ENCODE measurements around the gene RDH11. TPM values are rescaled to one million over a fixed set of nuclear protein-coding genes. Genes with fewer than 3 reads are reported as not detected.

Gene RDH11
- polyA plus RNA-seq, 1 donor (not counting 4 experiments of a cell fraction or from before 2014, with no cell fraction given) = 202 TPM

DNA sequence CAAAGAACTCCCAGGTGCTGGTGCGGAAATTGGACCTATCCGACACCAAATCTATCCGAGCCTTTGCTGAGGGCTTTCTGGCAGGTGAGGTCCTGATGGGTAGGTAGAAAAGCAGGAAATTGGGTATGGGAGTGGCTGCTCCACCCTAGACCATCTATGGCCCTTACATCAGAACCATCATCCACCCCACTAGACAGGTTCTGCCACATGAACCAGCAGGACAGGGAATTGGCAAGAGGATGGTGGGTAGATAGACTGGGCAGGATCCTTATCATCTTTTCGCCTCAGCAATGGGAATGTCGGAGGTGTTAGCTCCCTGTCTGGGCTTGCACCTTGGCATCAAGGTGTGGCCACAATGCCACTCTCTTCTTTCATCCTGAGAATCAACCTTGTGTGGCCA lies 29.6 kb upstream of the RDH11 start:
- Histone ChIP-seq H3K4me2 (ENCODE audit: control insufficient read depth, extremely low read depth, insufficient read depth, low read depth, low read length) (no peak overlapping the region), H2AFZ (ENCODE audit: control insufficient read depth, low read length) (no peak overlapping the region), H3K27me3 (ENCODE audit: control insufficient read depth, extremely low read depth, insufficient read depth, low read length) (peaks cover 17% of the 10 kb centered on the region), H3K9me3 (ENCODE audit: control insufficient read depth, low read depth, low read length) (no peaks in the 10 kb centered on the region), H3K4me3 (ENCODE audit: control insufficient read depth in 2 of 3, extremely low read depth in 1 of 3, insufficient read depth in 2 of 3, low read depth in 1 of 3, low read length in 3 of 3) (no peak overlapping the region), H3K9me1 (ENCODE audit: control insufficient read depth, extremely low read depth, insufficient read depth, low read length) (no peaks in the 10 kb centered on the region), H4K20me1 (ENCODE audit: control insufficient read depth, extremely low read depth, insufficient read depth, low read length) (no peaks in the 10 kb centered on the region), H3K79me2 (ENCODE audit: control insufficient read depth, insufficient read depth, low read length) (no peaks in the 10 kb centered on the region), H3K4me1 (ENCODE audit: control insufficient read depth, extremely low read depth, insufficient read depth, low read length) (peaks cover 11% of the 10 kb centered on the region), H3K27ac (ENCODE audit: control insufficient read depth, insufficient read depth, low read length) (no peak overlapping the region), H3K36me3 (ENCODE audit: control insufficient read depth in 2 of 2, extremely low read depth in 1 of 2, insufficient read depth in 2 of 2, low read length in 2 of 2) (no peaks in the 10 kb centered on the region), H3K9ac (ENCODE audit: control insufficient read depth, extremely low read depth, insufficient read depth, low read length) (no peak overlapping the region)
- dilution Hi-C loops (cut with MboI; ENCODE audit: extremely low pct_ligation_motif_present, low sequenced_read_pairs) = no loop called here
- TF ChIP-seq, protein P1, sequence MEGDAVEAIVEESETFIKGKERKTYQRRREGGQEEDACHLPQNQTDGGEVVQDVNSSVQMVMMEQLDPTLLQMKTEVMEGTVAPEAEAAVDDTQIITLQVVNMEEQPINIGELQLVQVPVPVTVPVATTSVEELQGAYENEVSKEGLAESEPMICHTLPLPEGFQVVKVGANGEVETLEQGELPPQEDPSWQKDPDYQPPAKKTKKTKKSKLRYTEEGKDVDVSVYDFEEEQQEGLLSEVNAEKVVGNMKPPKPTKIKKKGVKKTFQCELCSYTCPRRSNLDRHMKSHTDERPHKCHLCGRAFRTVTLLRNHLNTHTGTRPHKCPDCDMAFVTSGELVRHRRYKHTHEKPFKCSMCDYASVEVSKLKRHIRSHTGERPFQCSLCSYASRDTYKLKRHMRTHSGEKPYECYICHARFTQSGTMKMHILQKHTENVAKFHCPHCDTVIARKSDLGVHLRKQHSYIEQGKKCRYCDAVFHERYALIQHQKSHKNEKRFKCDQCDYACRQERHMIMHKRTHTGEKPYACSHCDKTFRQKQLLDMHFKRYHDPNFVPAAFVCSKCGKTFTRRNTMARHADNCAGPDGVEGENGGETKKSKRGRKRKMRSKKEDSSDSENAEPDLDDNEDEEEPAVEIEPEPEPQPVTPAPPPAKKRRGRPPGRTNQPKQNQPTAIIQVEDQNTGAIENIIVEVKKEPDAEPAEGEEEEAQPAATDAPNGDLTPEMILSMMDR (optimal IDR thresholded peaks at IDR 0.05 in 1 of 3, IDR thresholded peaks at IDR 0.05 in 1 of 3, conservative IDR thresholded peaks at IDR 0.05 in 1 of 3; ENCODE audit: extremely low read depth in 1 of 3, insufficient read depth in 2 of 3, low read length in 3 of 3) = no peak
- TF ChIP-seq EZH2 (IDR thresholded peaks at IDR 0.05; ENCODE audit: low read length) = no peak
- no peak for DNase-seq (ENCODE audit: low read depth, low spot score)
- no peak for FAIRE-seq

DNA sequence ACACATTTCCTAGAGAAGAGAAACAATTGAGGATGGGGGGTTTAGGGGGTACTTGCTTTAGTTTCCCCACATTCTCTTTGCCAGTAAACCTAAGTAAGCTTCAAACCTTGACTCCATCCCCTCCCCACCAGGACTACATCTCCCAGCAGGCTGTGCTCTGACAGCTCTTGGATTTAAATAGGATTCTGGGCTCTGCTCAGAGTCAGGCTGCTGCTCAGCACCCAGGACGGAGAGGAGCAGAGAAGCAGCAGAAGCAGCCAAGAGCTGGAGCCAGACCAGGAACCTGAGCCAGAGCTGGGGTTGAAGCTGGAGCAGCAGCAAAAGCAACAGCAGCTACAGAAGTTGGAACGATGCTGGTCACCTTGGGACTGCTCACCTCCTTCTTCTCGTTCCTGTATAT lies 26.7 kb upstream of the RDH11 start:
- Histone ChIP-seq H3K9me3 (ENCODE audit: control insufficient read depth, low read depth, low read length) (no peaks in the 10 kb centered on the region), H3K36me3 (ENCODE audit: control insufficient read depth in 2 of 2, extremely low read depth in 1 of 2, insufficient read depth in 2 of 2, low read length in 2 of 2) (no peaks in the 10 kb centered on the region), H2AFZ (ENCODE audit: control insufficient read depth, low read length) (peak overlapping the region; percentile 41), H3K27ac (ENCODE audit: control insufficient read depth, insufficient read depth, low read length) (no peak overlapping the region), H4K20me1 (ENCODE audit: control insufficient read depth, extremely low read depth, insufficient read depth, low read length) (no peaks in the 10 kb centered on the region), H3K27me3 (ENCODE audit: control insufficient read depth, extremely low read depth, insufficient read depth, low read length) (peaks cover 20% of the 10 kb centered on the region), H3K4me1 (ENCODE audit: control insufficient read depth, extremely low read depth, insufficient read depth, low read length) (peaks cover 5% of the 10 kb centered on the region), H3K9me1 (ENCODE audit: control insufficient read depth, extremely low read depth, insufficient read depth, low read length) (no peaks in the 10 kb centered on the region), H3K4me3 (ENCODE audit: control insufficient read depth in 2 of 3, extremely low read depth in 1 of 3, insufficient read depth in 2 of 3, low read depth in 1 of 3, low read length in 3 of 3) (no peak overlapping the region), H3K4me2 (ENCODE audit: control insufficient read depth, extremely low read depth, insufficient read depth, low read depth, low read length) (peak overlapping the region; percentile 38), H3K9ac (ENCODE audit: control insufficient read depth, extremely low read depth, insufficient read depth, low read length) (no peak overlapping the region), H3K79me2 (ENCODE audit: control insufficient read depth, insufficient read depth, low read length) (no peaks in the 10 kb centered on the region)
- no peak for TF ChIP-seq EZH2 (IDR thresholded peaks at IDR 0.05; ENCODE audit: low read length)
- TF ChIP-seq, protein P1 (optimal IDR thresholded peaks at IDR 0.05 in 1 of 3, IDR thresholded peaks at IDR 0.05 in 1 of 3, conservative IDR thresholded peaks at IDR 0.05 in 1 of 3; ENCODE audit: extremely low read depth in 1 of 3, insufficient read depth in 2 of 3, low read length in 3 of 3) = no peak
- FAIRE-seq (no peak), DNase-seq (ENCODE audit: low read depth, low spot score) (no peak)
- dilution Hi-C loops (cut with MboI; ENCODE audit: extremely low pct_ligation_motif_present, low sequenced_read_pairs) = no loop called here
